T-cell (primary cell): ENCODE results near the gene CCR7. TPM values are rescaled to one million over a fixed set of nuclear protein-coding genes. Genes with fewer than 3 reads are reported as not detected.
A peak's percentile ranks its signal among the peaks of the same experiment; 100 is the strongest.

Experiments used
- ATAC-seq, 4 experiments: fragments of 200-7000 bp in 3 of 4; fragments of 150-1000 bp in 1 of 4; cut with Tn5 transposase; replicated peaks in 1 of 4; 1 replicate in 3 of 4; 2 replicates in 1 of 4; pipeline ENCODE4 v1.10.0; 2021; ENCODE audit warnings: moderate library complexity in 3 of 4, mild to moderate bottlenecking in 2 of 4, moderate number of reproducible peaks in 1 of 4
- CTCF ChIA-PET, 2 donors: fragments of 300-600 bp; sonication (Branson Sonifier 250); formaldehyde crosslinking; loops; one replicate each; lab custom pipeline; 2022; ENCODE audit warnings: antibody characterized with exemption in 2 of 2; lab: Charles Lee
- POLR2A ChIA-PET, 2 donors: fragments of 300-600 bp; sonication (Branson Sonifier 250); formaldehyde crosslinking; loops; one replicate each; lab custom pipeline; 2022; ENCODE audit warnings: antibody characterized with exemption in 2 of 2; lab: Charles Lee
- DNase-seq, 35 experiments: peaks; one replicate each; pipeline versions ENCODE4 v3.0.0 to v3.0.0-alpha.2; 2013 to 2023
- H3K27ac ChIP-seq: one replicate; pipeline ENCODE4 v1.5.1; 2013; ENCODE audit warnings: low read length
- H3K27me3 ChIP-seq, 2 experiments: replicated peaks in 1 of 2; 1 replicate in 1 of 2; 2 replicates in 1 of 2; pipeline versions ENCODE4 v1.6.1 to v1.7.0; 2013; ENCODE audit warnings: low read length in 1 of 2, mixed read lengths in 1 of 2; ENCODE audit not compliant: control insufficient read depth in 2 of 2, insufficient read depth in 2 of 2; ENCODE audit errors: extremely low read depth in 1 of 2
- H3K36me3 ChIP-seq, 2 donors: 1 replicate in 1 of 2; 2 replicates in 1 of 2; pipeline versions ENCODE4 v1.6.1 to v1.7.0; 2013; ENCODE audit warnings: low read length in 1 of 2; ENCODE audit not compliant: control insufficient read depth in 2 of 2, insufficient read depth in 1 of 2; ENCODE audit errors: extremely low read depth in 1 of 2
- H3K4me1 ChIP-seq, 2 experiments: 1 replicate in 1 of 2; 2 replicates in 1 of 2; pipeline versions ENCODE4 v1.6.1 to v1.7.0; 2013; ENCODE audit warnings: low read length in 2 of 2, mixed read lengths in 1 of 2; ENCODE audit not compliant: insufficient read depth in 2 of 2, control insufficient read depth in 1 of 2; ENCODE audit errors: extremely low read depth in 1 of 2
- H3K4me3 ChIP-seq, 2 donors: 1 replicate in 1 of 2; 2 replicates in 1 of 2; pipeline versions ENCODE4 v1.5.1 to v1.7.0; 2013; ENCODE audit warnings: mild to moderate bottlenecking in 2 of 2, low read length in 1 of 2, moderate library complexity in 1 of 2; ENCODE audit not compliant: control insufficient read depth in 1 of 2; ENCODE audit errors: extremely low read depth in 1 of 2
- H3K9me3 ChIP-seq: 2 replicates; pipeline ENCODE4 v1.7.0; 2013
- H3K27ac Mint-ChIP-seq, 2 donors: one replicate each; pipeline ENCODE4 v1.8.0; 2020 to 2021; ENCODE audit warnings: mild to moderate bottlenecking in 2 of 2, mixed read lengths in 2 of 2
- H3K27me3 Mint-ChIP-seq, 2 donors: one replicate each; pipeline ENCODE4 v1.8.0; 2021 to 2022; ENCODE audit warnings: mixed read lengths in 2 of 2
- H3K36me3 Mint-ChIP-seq: one replicate; pipeline ENCODE4 v1.8.0; 2021; ENCODE audit warnings: mixed read lengths
- H3K4me1 Mint-ChIP-seq, 3 donors: one replicate each; pipeline ENCODE4 v1.8.0; 2020 to 2022; ENCODE audit warnings: mixed read lengths in 3 of 3, mild to moderate bottlenecking in 1 of 3
- H3K4me3 Mint-ChIP-seq, 3 donors: one replicate each; pipeline ENCODE4 v1.8.0; 2020 to 2022; ENCODE audit warnings: mild to moderate bottlenecking in 3 of 3, mixed read lengths in 3 of 3, moderate library complexity in 3 of 3
- H3K9me3 Mint-ChIP-seq, 3 donors: one replicate each; pipeline ENCODE4 v1.8.0; 2020 to 2022; ENCODE audit warnings: mixed read lengths in 3 of 3
- WGBS: methylation state at CpG from one replicate; pipeline ENCODE4 v1.1.5; 2013; ENCODE audit warnings: missing lambda C conversion rate; ENCODE audit not compliant: insufficient coverage; 5-methylcytosine and 5-hydroxymethylcytosine counted together
- total RNA-seq, 35 experiments: library from RNA in 6 of 35; stranded (reverse) in 6 of 35; fragments of 120-200 nt in 1 of 35; gene quantifications; one replicate each; pipeline versions ENCODE4 v1.2.1 to v1.2.4 and lab custom pipeline; 2013 to 2026

The CCR7 gene
- total RNA-seq, 5 donors from 2014 or later (not counting 1 experiment from before 2014, with no cell fraction given) = 173 to 438 (median 340) TPM

- ATAC-seq = no peak
- ChIA-PET CTCF (interaction anchor here (0.6 to 2.2 kb wide), 3 partner anchors 14 to 41 kb away, joined by 3 to 38 read pairs (median 3); no protein-coding TSS in a partner anchor), POLR2A (interaction anchor here (0.5 to 1.1 kb wide), 2 partner anchors 10 to 15 kb away, joined by 5 to 9 read pairs; no protein-coding TSS in a partner anchor)
- Histone ChIP-seq H3K4me3 (no peak overlapping the region), H3K9me3 (no peaks in the 10 kb centered on the region), H3K4me1 (peaks cover 56 to 86% of the 10 kb centered on the region in 2 experiments), H3K27ac (no peak overlapping the region), H3K27me3 (peaks cover 0 to 4% of the 10 kb centered on the region in 2 experiments), H3K36me3 (no peaks in the 10 kb centered on the region)
- no peak for DNase-seq
- Mint-ChIP-seq H3K27me3 (peaks cover 0 to 4% of the 10 kb centered on the region in 2 donors), H3K4me3 (peak overlapping the region in 2 of 3 donors; percentile 61 to 78), H3K9me3 (no peaks in the 10 kb centered on the region), H3K36me3 (peaks cover 4% of the 10 kb centered on the region), H3K4me1 (peaks cover 65 to 81% (median 69%) of the 10 kb centered on the region in 3 donors), H3K27ac (peak overlapping the region in 1 of 2 donors; percentile 47)
- 70% methylated on average over 4 of the region's 4 CpGs for WGBS
Observed at GRCh38 chr17:40517981-40518380, 47.3 kb downstream of the CCR7 start.

GRCh38 chr17:40517286-40517662 lies 48.0 kb downstream of the CCR7 start:
- Histone ChIP-seq H3K27me3 (peaks cover 0 to 4% of the 10 kb centered on the region in 2 experiments), H3K4me1 (peaks cover 56 to 81% of the 10 kb centered on the region in 2 experiments), H3K4me3 (peak overlapping the region; percentile 35 to 42), H3K27ac (peak overlapping the region; percentile 25), H3K9me3 (no peaks in the 10 kb centered on the region), H3K36me3 (no peaks in the 10 kb centered on the region)
- POLR2A ChIA-PET = interaction anchor here (0.5 to 1.1 kb wide), 3 partner anchors 10 to 16 kb away, joined by 3 to 9 read pairs (median 5); no protein-coding TSS in a partner anchor
- H3K27me3 Mint-ChIP-seq = peaks cover 0 to 4% of the 10 kb centered on the region in 2 donors
- peaks cover 65 to 75% (median 69%) of the 10 kb centered on the region in 3 donors for H3K4me1 Mint-ChIP-seq
- DNase-seq = no peak
- peak overlapping the region; percentile 55 to 78 (median 76) for H3K4me3 Mint-ChIP-seq
- ATAC-seq = peak in 3 of 4 experiments; percentile 3 to 6 (median 4)
- WGBS = 73% methylated on average over 1 of the region's 2 CpGs
- CTCF ChIA-PET = interaction anchor here (0.9 to 2.2 kb wide), 7 partner anchors 14 to 99 kb away, joined by 3 to 38 read pairs (median 3); partner anchors contain the start of gene TOP2A (in 1 of the 2)
- H3K36me3 Mint-ChIP-seq = peaks cover 4% of the 10 kb centered on the region
- H3K27ac Mint-ChIP-seq = peak overlapping the region; percentile 5 to 74
- H3K9me3 Mint-ChIP-seq = no peaks in the 10 kb centered on the region

GRCh38 chr17:40516581-40517285 lies 48.5 kb downstream of the CCR7 start:
- Mint-ChIP-seq H3K27me3 (peaks cover 0 to 4% of the 10 kb centered on the region in 2 donors), H3K36me3 (peaks cover 3% of the 10 kb centered on the region), H3K27ac (peak overlapping the region; percentile 5 to 74), H3K4me1 (peaks cover 63 to 69% (median 67%) of the 10 kb centered on the region in 3 donors), H3K9me3 (no peaks in the 10 kb centered on the region), H3K4me3 (peak overlapping the region; percentile 55 to 78 (median 76))
- ATAC-seq = peak; percentile 77 to 89 (median 84)
- ChIA-PET CTCF (interaction anchor here in 1 of 2 donors (0.5 to 2.2 kb wide), 10 partner anchors 16 to 1132 kb away, joined by 3 to 38 read pairs (median 4); partner anchors contain the start of gene TOP2A), POLR2A (interaction anchor here (0.5 to 1.0 kb wide), 3 partner anchors 12 to 44 kb away, joined by 3 to 5 read pairs (median 3); no protein-coding TSS in a partner anchor)
- H3K27ac ChIP-seq = peak overlapping the region; percentile 25
- DNase-seq = peak in 34 of 35 experiments; percentile 37 to 90 (median 68)
- H3K27me3 ChIP-seq = peaks cover 0 to 4% of the 10 kb centered on the region in 2 experiments
- no peaks in the 10 kb centered on the region for H3K36me3 ChIP-seq
- 0% methylated on average over 1 of the region's 3 CpGs for WGBS
- peak overlapping the region; percentile 35 to 42 for H3K4me3 ChIP-seq
- H3K4me1 ChIP-seq = peaks cover 54 to 77% of the 10 kb centered on the region in 2 experiments
- H3K9me3 ChIP-seq = no peaks in the 10 kb centered on the region

GRCh38 chr17:40515491-40516041 lies 49.7 kb downstream of the CCR7 start:
- no peaks in the 10 kb centered on the region for H3K36me3 ChIP-seq
- H3K36me3 Mint-ChIP-seq = no peaks in the 10 kb centered on the region
- ATAC-seq (peak in 2 of 4 experiments; percentile 35 to 76), DNase-seq (peak in 27 of 35 experiments; percentile 17 to 71 (median 34))
- H3K27ac Mint-ChIP-seq = peak overlapping the region in 1 of 2 donors; percentile 63
- peaks cover 58 to 63% (median 62%) of the 10 kb centered on the region in 3 donors for H3K4me1 Mint-ChIP-seq
- no peaks in the 10 kb centered on the region for H3K9me3 ChIP-seq
- H3K27me3 ChIP-seq = peaks cover 0 to 4% of the 10 kb centered on the region in 2 experiments
- 9% methylated on average over 9 of the region's 11 CpGs for WGBS
- H3K4me1 ChIP-seq = peaks cover 44 to 66% of the 10 kb centered on the region in 2 experiments
- CTCF ChIA-PET = interaction anchor here in 1 of 2 donors (0.6 to 1.0 kb wide), 2 partner anchors 17 to 650 kb away, joined by 3 read pairs; no protein-coding TSS in a partner anchor
- H3K4me3 ChIP-seq = peak overlapping the region in 1 of 2 donors; percentile 42
- H3K27ac ChIP-seq = peak overlapping the region; percentile 31
- POLR2A ChIA-PET = no interaction called here
- H3K9me3 Mint-ChIP-seq = no peaks in the 10 kb centered on the region
- H3K4me3 Mint-ChIP-seq = peak overlapping the region; percentile 55 to 78 (median 76)
- H3K27me3 Mint-ChIP-seq = peaks cover 0 to 4% of the 10 kb centered on the region in 2 donors

- Mint-ChIP-seq H3K27me3 (peaks cover 0 to 4% of the 10 kb centered on the region in 2 donors), H3K27ac (peak overlapping the region in 1 of 2 donors; percentile 63), H3K36me3 (no peaks in the 10 kb centered on the region), H3K9me3 (no peaks in the 10 kb centered on the region), H3K4me1 (peaks cover 58 to 60% (median 59%) of the 10 kb centered on the region in 3 donors), H3K4me3 (peak overlapping the region in 1 of 3 donors; percentile 78)
- Histone ChIP-seq H3K27ac (peak overlapping the region; percentile 31), H3K9me3 (no peaks in the 10 kb centered on the region), H3K27me3 (peaks cover 0 to 4% of the 10 kb centered on the region in 2 experiments), H3K4me3 (no peak overlapping the region), H3K36me3 (no peaks in the 10 kb centered on the region), H3K4me1 (peaks cover 43 to 64% of the 10 kb centered on the region in 2 experiments)
- POLR2A ChIA-PET = no interaction called here
- no peak for DNase-seq
- 75% methylated on average over 4 of the region's 4 CpGs for WGBS
- ATAC-seq = peak in 1 of 4 experiments; percentile 23
- CTCF ChIA-PET = interaction anchor here in 1 of 2 donors (0.6 to 1.0 kb wide), 2 partner anchors 17 to 650 kb away, joined by 3 read pairs; no protein-coding TSS in a partner anchor
Observed at GRCh38 chr17:40515011-40515410, 50.3 kb downstream of the CCR7 start.
